Amniotic stem cell (primary cell): ENCODE data around the gene MCFD2.
"Not testable (repeated sequence)": the region's sequence is repeated elsewhere in the genome, so short reads cannot be mapped to it uniquely, and the experiment has no call there.

Source experiments
- DNase-seq: peaks from one replicate; lab custom pipeline; 2025; lab: John Stamatoyannopoulos, UW

MCFD2 gene

DNA sequence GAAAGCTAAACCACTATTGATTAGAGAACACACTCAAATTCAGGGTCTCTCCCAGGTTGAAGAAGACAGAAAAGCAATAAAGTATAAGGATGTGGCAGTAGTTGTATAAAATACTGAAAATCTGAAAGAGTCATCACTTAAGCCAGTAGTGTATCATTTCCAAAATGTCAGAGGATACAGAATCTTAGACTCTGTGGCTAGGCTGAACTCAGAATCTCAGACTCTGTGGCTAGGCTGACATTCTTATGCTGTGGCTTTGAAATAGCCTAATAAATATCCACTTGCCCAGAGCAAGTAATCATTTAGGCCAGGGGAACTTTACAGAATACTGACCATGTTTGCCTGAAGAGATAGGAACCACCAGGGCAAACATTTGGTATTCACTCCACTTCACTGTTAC lies 13.1 kb downstream of the MCFD2 start:
- DNase-seq = no peak

- DNase-seq = no peak
Observed at GRCh38 chr2:46901611-46902010, 14.0 kb downstream of the MCFD2 start.

DNA sequence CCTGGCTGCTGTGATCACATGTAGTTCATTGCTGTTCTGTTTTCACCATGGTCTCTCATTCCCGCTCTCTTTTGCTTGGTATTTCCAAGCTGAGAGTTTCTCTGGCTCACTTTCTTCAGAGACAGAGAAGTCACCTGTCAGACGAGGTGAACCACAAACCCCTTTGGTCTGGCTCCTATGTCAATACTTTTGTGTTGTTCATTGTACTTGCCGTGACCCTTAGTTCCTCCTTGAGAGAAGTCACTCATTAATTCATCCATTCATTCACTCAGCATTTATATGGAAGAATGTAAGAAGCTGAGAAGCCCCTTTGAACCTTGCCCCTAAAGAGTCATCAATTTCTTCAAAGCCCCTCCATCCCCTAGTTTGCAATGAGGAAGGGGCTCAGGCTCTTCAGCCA lies 15.2 kb downstream of the MCFD2 start:
- DNase-seq = no peak

GRCh38 chr2:46899053-46899452 lies 16.6 kb downstream of the MCFD2 start:
- no peak for DNase-seq

- DNase-seq = no peak
Observed at GRCh38 chr2:46898024-46898423, 17.6 kb downstream of the MCFD2 start.

DNA sequence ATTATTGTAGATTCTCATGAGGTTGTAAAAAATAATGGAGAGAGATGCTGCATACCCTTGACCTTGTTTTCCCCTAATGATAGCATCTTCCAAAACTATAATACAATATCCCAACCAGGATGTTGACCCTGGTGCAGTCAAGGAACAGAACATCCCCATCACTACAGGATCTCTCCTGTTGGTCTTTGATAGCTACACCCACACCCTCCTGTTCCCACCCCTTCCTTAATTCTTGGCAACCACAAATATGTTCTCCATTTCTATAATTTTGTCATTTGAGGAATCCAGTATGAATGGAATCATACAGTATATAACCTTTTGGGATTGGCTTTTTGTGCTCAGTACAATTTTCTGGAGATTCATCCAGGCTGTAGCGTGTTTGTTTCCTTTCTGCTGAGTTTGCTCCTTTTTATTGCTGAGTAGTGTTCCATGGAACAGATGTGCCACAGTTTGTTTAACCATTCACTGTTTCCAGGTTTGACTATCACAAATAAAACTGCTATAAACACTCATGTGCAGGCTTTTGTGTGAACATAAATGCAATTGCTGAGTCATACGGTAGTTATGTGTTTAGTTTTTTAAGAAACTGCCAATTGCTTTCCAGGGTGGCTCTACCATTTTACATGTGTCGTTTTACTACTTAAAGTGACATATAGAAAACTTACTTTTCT lies 22.2 kb downstream of the MCFD2 start:
- DNase-seq = no peak

- no peak for DNase-seq
Observed at GRCh38 chr2:46891956-46892553, 23.6 kb downstream of the MCFD2 start.

DNA sequence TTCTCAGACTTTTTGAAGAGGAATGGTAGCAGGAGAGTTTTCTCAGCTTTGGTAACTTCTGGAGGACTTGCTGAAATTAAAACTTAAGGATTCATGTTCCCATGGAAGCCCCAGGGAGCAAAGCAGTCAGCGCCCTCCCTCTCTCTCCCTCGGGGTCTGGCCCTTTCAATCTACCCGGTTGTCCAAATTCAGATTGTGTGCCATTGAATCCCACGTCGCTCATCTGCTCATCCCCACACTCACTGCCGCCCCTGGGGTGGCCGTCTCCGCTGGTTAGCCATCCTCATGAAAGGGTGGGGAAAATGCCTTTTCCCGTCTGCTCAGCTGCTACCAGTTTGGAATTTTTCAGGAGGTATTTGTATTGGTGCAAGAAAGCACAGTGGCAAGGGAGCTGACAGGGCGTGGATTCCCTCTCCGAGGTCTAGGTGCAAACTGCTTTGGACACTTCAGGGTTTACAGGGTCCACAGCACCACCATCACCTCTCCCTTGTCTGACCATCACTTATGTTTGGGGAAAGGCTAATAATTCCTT lies 27.1 kb downstream of the MCFD2 start:
- no peak for DNase-seq

- DNase-seq = peak; percentile 30
Observed at GRCh38 chr2:46887028-46887885, 28.3 kb downstream of the MCFD2 start.

DNA sequence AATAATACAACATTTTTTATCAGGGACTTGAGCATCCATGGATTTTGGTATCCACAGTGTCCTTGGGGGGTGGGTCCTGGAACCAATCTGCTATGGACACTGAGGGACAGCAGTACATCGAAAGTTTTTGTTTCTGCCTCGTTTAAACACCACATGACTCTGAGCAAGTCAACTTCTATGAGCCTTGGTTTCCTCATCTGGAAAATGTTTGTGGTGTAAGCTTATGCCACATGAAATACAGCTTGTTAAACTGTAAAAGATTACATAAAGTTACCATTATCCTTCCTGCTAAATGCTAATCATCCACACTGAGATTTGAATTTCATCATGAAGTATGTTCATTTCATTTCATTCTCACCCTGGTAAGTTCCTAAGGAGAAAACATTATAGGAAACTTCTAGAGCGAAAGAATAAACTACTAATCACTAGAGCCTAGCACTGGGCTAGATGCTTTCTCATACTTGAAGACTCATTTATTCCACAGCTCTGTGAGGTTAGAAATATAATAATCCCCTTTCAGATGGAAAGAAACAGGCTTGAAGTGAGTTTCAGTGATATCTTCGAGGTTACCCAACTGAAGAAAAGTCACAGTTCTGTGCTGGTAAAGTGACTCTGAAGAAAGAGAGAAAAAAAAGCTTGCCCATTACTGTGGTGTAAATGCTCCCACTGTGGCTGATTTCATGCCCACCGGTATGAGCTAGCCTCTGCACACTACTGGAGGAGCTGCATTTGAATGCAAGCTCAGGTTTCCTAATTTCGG lies 29.2 kb downstream of the MCFD2 start:
- no peak for DNase-seq

- no peak for DNase-seq
Observed at GRCh38 chr2:46885376-46885775, 30.2 kb downstream of the MCFD2 start.

GRCh38 chr2:46879511-46879910 lies 36.1 kb downstream of the MCFD2 start:
- no peak for DNase-seq

GRCh38 chr2:46878886-46879285 lies 36.7 kb downstream of the MCFD2 start:
- DNase-seq = no peak

DNA sequence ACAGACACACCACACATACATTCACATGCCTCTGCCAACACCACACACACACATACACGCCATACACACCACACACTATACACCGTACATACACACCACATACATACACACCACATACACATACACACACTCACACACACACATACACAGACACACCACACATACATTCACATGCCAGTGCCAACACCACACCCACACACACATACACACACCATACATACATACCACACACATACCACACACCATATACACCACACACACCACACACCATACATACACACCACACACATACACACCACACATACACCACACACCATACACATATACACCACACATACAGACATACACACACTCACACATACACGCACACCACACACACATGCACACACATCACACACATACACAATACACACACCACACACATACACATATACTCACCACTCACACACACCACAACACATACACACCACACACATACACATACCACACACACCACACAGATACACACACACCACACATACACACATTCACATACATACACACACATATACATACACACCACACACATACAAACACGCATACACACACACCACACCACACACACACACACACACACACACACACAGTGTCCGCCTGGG lies 37.2 kb downstream of the MCFD2 start:
- no peak for DNase-seq

DNA sequence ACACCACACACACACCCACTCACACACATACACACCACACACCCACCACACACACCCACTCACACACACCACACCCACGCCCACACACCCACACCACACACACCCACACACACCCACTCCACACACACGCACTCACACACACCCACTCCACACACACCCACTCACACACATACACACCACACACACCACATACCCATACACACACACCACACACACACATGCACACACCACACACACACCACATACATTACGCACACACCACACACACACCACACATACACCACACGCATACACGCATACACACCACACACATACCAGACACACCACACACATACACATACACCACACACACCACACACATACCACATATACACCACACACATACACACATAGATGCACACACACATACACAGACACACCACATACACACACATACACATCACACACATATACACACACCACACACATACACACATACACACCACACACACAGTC lies 37.9 kb downstream of the MCFD2 start:
- no peak for DNase-seq

DNA sequence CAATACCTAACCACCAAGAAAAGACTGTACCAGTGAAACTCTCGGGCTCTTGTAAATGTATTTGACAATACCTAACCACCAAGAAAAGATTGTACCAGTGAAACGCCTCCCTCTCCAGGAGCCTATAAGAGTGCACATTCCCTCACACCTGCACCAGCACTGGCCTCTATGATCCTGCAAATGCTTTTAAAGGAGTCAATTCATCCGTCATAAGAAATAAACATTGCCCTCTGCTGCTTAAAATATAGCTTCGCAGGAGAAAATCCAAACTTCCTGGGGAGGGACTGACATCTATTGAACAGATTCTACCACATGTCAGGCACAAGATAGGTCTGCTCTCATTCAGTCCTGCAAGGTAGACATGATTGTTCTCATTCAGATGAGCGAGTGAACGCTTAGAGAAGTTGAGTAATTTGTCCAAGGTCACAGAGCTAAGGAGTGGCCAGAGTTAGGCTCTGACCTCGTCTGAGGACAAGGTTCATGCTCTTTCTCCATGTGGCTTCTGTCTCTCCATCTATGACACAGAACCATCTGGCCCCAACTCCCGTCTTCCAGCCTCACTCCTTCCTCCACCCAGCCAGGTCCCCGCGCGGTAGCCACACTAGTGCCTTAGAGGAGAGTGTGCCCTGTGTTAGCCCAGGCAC lies 38.7 kb downstream of the MCFD2 start:
- DNase-seq = peak; percentile 48

GRCh38 chr2:46875962-46876689 lies 39.5 kb downstream of the MCFD2 start:
- DNase-seq = not testable (repeated sequence)

DNA sequence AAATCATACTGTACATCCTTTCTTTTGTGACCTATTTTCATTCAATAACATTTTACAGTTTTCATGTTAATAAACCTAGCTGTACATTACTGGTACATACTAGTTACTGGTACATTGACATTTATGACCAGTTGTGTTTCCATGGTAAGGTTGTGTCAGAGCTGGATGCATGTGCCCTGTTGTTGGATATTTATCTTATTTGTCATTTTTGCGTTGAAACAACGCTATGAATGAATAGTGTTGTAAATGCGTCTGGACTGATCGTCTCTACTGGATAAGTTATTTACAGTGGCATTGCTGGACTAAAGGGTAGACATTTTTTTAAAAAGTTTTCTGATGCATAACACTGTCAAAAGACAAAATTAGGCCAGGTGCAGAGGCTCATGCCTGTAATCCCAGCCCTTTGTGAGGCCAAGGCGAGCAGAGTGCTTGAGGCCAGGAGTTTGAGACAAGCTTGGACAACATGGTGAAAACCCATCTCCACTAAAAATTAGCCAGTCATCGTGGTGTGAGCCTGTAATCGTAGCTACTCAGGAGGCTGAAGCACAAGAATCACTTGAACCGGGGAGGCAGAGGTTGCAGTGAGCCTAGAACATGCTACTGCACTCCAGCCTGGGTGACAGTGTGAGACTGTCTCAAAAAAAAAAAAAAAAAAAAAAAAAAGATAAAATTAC lies 40.2 kb downstream of the MCFD2 start:
- DNase-seq = no peak

- DNase-seq = no peak
Observed at GRCh38 chr2:46874236-46874929, 41.2 kb downstream of the MCFD2 start.
